DMS153 treated with DMSO at 0.1 percent for 48 hours (cell line): ENCODE data around the gene SPOCD1.
A peak's percentile ranks its signal among the peaks of the same experiment; 100 is the strongest.

Experiments used
- DNase-seq: peaks from one replicate; lab custom pipeline; 2025; ENCODE audit not compliant: unreplicated experiment; lab: John Stamatoyannopoulos, UW

SPOCD1 gene

DNA sequence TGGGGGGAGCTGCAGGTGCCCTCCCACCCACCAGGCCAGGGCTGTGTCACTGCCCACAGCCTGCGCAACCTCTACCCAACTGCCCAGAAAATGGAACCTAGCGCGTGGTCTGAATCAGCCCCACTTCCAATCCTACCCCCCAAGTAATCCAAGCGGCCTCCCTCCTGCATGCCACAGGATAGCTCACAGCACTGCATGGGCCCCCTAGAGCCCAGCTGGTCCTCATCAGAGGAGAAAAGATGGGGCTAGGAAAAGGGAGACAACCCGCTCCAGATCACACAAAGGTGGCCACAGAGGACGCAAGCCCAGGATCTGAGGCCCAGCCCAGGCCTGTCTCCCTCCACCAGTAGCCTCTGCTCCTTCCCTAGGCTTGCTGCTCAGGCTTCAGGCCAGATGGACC is 57.8 kb downstream of the SPOCD1 start:
- DNase-seq: no peak

DNA sequence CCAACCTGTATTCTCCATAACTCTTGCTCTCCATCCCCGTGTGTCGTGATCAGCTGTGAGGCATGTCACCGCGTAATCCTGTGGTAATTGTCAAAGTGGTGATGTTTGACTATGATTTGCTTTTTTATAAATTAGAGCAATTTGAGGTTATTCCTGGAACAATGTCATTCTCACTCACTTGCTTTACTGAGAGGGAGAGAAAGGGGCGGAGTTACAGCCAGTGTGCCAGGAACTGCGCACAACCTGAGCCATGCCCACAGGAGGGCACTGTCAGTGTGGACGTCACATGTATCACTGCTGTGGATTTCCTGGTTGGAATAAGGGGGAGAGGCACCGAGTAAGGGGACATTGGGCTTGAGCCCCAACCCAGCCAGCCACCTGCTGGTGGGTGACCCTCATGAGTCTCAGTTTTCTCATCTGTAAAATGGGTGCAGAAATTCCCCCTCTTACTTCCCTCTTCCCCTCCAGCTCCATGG is 58.6 kb downstream of the SPOCD1 start:
- no peak for DNase-seq

DNA sequence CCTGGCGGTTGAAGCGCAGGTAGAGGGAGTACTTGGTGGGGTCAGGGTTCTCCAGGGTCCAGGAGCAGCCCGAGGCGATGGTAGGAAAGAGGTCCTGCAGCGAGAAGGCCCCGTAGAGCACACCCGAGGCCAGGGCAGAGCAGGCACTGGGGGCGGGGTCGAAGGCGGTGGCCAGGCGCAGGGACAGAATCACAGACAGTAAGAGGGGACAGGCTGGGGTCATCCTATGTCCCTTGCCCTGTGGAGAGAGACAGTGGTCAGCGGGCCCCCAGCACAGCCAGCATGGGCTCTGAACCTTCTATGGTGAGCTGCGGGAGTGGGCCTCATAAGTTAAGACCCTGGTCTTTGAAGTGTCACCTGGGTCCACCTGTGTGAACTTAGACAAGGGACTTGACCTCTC is 59.2 kb downstream of the SPOCD1 start:
- DNase-seq: no peak

DNA sequence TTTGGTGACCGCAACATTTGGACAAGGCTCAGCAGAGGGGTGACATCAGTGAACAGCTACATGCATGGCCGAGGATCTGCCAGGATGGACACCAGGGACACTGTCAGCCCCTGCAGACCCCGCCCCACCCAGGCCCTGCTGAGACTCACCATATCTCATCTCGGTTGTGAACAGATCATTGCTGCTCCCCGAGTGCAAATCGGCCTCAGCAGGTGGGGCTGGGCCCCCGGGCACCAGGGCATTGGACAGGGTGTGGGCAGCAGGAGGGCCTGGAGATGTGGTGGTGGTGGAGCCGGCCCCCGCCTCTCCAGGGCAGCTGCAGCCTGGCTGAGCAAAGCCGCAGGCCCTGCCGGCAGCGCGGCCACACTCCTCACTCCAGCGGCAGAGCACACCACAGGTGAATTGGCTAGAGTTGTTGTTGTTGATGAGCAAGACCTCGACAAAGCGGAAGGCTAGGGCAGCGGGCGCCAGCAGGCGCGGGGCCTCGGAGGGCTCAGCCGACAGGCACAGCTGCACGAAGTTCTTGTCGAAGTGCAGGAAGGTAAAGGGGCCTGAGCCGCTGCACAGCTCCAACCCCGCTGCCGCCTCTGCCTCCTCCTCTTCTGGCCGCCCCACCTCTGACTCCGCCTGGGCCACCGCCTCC is 59.9 kb downstream of the SPOCD1 start:
- DNase-seq: no peak

DNA sequence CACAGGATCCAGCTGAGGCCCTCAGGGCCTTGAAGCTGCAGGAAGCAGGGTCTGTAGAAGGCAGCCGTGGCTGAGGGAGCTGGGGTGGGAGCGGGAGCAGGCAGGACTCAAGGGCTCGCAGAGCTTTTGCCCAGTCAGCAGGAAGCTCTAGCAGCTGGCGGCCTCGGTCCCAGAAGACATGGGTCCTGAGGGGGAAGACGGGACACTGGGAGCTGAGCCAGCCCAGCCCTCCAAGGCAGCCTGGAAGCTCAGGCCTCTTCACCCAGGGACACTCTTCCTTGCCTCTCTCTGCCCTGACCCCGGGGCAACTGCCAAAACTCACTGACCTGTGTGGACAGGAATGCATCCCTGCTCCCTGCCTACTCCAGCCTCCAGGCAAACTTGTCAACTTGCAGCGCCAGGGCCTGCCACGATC is 60.6 kb downstream of the SPOCD1 start:
- DNase-seq: no peak

DNA sequence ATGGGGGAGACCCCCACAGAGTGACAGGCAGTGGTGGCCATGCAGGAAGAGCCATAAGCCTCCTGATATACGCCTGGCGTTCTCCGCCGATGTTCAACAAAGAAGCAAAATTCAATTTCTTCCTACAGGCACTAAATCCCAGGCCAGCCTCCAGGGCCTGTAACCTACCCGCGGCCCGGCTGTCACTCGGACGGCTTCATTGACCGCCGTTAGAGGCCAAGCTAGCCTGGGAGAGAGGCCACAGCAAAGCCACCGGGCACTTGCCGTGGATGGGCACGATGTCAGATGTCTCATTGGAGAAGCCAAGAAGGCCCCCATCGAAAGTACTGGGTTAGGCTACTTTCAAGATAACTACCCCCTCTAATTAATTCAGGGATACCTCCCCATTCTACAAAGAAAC is 61.4 kb downstream of the SPOCD1 start:
- no peak for DNase-seq

DNA sequence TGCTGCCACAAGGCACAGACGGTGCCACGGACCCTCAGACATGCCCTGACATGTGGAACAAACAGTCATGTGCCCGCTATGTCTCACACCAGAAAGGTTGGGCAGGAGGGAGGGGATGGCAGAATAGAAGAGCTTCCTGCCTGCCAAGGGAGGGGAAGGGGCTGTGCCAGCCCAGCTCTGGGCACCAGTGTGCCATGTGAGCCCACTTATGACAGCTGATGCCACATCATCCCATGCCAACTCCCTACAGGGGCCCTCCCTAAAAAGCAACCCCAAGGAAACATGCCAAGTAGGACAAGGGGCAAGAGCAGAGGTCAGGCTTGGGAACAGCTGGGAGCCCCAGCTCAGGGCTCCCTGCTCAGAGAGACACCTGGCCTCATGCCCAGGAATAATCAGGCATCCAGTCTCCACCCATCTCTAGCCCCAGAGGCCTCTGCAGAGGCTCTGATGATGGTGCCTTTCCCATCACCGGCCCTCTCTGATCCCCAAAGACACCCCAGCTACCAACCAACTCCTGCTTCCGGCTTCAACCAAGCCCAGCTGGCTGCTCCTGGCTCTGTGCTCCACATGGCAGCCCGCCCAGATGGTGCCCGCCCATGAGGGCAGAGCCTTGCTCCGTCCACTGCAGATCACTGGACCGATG is 62.0 kb downstream of the SPOCD1 start:
- peak; percentile 99 for DNase-seq

DNA sequence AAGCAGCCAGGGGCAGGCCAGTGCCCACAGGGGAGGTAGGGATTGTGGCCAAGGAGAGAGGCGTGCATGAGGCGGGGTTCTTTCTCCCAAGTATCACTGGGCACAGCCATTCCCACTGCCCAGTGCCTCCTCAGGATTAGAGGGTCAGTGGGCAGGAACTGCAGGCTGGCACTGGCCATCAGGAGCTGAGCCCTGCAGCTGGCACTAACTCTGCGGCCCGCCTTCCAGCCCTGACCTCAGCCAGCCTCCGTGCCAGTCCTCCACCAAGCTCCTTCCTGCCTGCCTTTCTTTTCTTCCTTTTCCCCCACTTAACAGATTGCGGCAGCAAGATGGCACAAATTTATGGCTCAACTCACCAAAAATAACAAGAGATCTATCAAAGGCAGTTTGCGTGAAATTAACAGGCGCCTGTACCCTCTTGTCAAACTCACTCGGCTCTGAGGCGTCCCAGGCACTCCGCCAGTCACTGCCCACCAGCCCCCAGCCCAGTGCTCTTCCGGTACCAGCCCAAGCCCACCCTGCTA is 62.8 kb downstream of the SPOCD1 start:
- DNase-seq: no peak

DNA sequence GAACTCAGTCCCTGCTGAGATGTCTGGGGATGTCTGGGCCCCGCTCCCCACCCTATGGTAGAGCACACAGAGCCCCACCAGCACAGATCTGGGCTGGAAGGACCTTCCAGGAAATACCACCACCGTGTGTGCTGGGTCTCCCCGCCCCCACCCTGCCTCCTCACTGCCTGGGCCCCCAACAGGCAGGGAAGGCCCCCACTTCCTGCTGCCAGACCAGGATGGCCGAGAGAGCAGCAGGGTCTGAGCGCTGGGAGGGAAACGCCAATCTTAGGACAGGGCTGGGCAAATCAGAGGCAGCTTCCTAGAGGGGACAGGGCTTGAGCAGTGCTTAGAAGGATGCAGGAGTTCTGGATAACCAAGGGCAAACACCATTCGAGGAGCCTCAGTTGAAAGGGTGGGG is 63.6 kb downstream of the SPOCD1 start:
- DNase-seq: no peak

DNA sequence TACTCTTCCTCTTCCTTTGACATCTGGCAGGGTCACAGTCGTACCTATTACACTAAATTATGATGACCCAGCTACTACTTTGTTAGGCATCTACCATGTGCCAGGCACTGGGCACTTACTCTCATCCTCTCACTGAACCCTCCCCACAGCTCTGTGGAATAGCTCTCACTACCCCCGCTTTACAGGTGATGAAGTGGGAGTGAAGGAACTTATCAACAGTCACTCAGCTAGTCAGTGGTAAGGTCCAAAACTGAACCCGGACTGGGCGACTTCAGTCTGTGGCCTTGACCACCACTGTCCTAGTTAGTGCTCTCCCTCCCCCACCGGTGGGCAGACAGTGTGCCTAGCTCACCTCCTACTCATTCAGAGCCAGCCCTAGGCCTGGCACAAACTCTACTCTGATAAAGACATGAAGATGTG is 64.0 kb downstream of the SPOCD1 start:
- no peak for DNase-seq

DNA sequence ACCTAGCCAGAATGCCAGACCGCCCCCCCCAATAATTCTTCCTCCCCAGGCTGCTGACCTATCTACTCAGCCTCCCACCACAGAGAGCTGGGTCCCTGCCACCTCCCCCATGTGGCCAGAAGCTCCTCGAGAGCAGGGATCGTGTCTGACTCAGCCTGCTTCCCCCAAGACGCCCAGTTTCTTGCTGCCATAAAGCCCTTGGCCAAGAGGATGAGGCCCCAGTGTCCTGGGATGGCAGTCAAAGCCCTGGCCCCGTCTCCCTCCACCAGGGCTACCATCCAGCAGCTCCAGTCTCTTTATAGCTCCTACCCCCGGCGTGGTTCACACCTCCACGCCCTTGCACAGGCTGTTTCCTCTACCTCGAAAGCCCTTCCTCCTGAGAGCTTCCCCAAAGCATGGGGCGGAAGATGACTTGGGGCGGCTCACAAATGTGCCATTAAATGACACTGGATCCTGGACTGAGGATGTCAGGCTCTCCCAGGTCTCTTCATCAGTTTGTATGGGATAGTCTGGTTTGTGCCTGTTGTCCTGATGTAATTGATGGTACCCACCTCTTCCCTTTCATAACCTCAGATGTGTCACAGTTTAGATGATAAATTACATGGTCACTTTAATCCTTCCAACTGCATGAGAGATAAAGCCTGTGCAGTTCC is 64.8 kb downstream of the SPOCD1 start:
- no peak for DNase-seq

DNA sequence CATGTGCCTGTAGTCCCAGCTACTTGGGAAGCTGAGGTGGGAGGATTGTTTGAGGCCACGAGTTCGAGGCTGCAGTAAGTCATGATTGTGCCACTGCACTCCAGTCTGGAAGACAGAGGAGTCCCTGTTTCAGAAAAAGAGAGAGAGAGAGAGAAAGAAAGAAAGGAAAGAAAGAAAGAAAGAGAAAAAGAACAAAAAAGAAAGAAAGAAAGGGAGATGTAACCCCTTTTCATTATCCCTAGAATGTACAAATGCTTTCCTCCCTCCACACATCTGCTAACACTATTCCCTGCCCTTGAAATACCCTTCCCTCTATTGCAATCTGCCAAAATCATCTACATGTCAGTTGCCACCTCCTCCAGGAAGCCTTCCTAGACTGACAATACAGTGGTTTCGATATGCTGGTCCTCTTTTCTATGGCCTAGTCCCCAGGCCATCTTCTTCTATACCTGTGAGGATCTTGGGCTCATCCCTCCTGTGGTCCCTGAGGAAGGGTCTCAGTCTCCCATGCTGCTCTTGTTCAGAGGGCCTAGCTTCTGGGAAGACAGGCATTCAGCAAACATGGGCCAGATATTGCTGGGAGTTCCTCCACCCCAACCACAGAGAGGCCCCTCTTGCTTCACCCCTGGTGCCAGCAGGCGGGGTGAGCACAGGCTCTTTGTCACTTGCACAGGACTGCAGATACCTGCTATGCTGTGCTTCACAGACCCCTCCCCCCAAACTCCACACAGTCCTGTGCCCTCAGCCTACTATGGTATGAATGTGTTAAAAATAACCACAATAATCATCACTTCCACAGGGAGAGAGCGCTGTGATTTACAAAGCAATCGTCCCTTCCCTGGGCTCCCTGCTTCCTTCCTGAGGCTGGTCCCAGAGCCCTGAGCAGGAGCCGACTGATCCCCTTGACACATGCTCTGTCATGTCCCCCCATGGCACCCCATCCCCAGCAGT is 65.8 kb downstream of the SPOCD1 start:
- DNase-seq: no peak

DNA sequence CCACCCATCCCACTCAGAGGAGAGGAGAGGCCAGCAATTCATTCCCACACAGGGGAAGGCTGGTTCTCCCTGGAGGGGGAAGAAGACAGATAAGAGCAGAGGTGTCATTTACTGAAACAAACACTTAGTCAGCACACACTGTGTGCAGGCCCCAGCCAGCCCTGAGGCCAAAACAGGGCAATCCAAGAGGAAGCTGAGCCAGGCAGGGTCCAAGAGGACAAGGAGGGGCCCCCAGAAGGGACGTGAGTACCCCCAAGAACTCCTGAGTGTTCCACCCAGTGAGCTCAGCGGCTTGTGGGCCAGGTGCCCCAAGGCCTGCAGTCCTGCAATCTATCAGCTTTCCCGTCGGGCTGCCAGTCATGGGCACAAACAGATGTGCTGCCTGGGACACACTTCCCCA is 67.5 kb downstream of the SPOCD1 start:
- DNase-seq: no peak

DNA sequence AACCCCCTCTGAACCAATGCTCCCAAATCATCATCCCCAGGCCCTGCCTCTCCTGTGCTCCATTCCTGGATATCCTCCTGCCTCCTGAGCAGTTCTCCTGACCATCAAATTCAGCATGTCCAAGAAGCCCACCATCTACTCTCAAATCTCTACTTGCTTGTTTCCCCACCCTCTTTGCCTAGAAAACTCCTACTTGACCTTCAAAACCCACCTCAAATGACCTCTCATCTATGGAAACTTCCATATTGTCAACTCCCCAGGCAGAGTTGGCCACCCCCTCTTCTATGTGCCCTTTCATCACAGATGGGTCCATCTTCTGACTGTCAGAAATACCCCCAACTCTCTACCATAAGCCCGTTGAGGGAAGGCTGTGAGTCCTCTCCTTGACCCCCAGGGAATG is 68.5 kb downstream of the SPOCD1 start:
- DNase-seq: no peak

DNA sequence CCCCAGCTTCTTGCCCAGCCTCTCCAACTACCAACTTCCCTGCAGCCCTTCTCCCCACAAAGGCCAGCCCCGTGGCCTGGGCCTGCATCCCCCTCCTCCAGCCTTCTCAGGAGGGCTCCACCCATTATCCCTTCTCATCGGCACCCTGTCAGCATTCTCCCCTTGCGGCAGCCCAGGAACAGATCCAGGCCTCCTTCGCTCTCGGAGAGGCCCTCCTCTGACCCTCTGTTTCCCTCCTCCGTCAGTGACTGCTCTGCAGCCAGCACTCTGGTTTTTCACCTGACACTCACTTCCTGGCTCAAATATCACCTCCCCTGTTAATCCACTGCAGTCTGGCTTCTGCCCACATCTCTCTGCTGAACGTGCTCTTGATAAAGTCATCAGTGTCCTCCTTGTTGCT is 69.1 kb downstream of the SPOCD1 start:
- DNase-seq: no peak

DNA sequence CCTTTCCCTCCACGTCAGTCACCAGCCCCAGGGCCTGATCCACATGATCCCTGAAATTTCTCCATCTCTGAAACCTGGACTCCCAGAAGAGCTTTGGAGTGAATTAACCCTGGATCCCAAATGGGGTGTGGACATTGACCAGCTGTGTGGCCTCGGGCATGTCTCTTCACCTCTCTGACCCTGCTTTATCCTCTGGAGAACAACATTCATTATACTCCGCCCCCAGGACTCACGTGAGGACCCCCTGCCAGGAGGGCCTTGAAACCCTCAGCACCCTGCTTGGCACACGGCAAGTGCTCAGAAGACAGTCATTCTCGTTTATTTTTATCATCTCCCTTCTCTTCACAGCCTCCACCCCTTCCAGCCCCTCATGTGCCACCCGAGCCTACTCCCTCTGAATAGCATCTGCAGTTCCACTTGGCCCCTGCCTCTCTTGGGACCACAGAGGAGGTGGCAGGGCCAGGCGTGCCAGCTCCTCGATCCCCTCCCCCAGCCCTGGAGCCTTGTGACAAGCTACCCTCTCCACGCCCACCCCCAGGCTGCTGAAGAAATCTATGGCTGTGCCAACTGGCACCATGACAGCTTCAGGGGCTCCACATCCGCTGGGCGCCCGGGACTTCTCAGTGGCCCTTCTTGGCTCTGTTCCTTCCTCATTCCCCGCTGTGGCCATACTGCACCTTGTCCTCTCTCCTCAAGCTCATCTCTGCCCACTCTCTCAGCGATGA is 69.7 kb downstream of the SPOCD1 start:
- DNase-seq: no peak

DNA sequence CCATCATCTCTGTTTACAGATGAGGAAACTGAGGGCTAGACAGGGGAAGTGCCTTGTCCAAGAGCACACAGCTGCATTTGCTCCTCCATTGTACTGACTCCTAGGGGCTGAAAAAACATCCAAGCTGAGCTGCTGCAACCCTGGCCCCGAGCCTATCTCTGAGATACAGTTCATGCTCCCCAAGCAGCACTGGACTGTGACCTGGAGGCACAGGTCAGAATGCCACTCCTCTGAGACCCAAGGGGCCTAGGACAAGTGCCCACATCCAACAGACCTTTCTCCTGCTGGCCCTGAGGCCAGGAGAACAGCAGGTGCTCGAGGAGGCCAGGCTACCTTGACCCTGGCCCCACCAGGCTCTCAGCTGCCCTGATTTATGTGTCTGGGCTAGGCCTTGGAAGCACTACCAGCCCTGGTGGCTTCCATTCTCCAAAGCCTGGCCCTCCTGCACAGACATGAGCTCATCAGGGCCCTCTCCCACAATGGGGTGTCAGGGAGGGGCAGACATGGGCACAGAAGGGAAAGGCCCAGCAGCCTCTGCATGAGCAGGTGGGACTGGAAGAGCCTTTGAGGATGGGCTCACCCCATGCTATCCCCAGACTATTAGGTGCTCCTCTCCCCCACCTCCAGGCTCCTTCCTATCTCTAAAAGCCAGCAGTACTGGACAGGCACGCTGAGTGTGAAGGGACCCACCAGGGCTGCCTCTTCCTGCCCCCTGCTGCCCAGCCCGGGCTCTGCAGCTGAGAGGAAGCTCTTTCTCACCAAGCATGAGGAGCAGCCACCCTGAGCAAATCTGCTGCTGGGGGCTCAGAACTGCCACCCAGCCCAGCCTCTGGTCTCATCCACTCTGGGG is 70.5 kb downstream of the SPOCD1 start:
- peak; percentile 52 for DNase-seq

DNA sequence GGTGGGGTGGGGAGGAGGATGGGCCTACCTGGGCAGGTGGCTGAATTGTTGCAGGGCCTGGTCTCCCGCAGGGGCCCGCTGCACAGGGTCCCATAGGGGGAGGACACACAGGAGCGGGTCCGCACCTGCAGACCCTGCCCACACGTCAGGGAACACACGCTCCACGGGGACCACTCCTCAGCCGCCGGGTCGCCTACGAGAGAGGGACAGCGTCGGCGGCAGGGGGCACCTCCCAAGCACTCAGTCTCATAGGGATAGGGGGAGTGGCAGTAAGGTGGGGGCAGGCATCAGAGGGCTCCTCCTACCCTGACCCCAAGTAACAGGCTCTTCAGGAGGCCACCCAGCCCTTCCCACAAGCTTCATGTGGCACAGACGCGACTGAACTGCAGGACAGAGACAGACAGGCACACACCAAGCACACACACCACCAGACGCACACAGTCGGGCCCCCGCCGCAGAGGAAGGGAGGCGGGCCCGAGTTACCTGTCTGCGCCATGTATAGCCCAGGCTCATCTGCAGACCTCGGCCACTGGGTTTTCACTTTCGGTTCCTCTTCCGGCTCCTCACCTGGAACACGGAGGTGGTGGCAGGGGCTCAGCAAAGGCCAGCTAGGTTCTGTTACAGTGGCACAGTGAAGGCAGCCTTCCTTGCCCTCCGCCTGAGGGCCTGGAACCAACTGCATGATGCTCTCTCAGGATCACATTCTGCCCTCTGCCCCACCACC is 71.5 kb downstream of the SPOCD1 start:
- no peak for DNase-seq
